OCI-LY3 (cell line): ENCODE measurements around the gene E2F1.

ENCODE experiments used
- H2AFZ ChIP-seq: fragments of 200-600, 300-600 bp; shearing (Covaris generic); 2 replicates; pipeline ENCODE4 v1.6.0; 2014; ENCODE audit warnings: antibody characterized with exemption, low read depth, low read length
- H3K27ac ChIP-seq: fragments of 200-600, 300-600 bp; sonication (generic); 2 replicates; pipeline ENCODE4 v1.5.1; 2014; ENCODE audit warnings: mild to moderate bottlenecking, low read length, moderate library complexity, mixed read lengths
- H3K27me3 ChIP-seq: fragments of 200-600, 300-600 bp; sonication (generic); 2 replicates; pipeline ENCODE4 v1.6.1; 2014; ENCODE audit warnings: low read depth, low read length, mixed read lengths
- H3K36me3 ChIP-seq: fragments of 200-600, 300-600 bp; sonication (generic); replicated peaks from 2 replicates; pipeline ENCODE3; 2014; ENCODE audit warnings: low read depth, low read length, mixed read lengths
- H3K4me1 ChIP-seq: fragments of 300-600, 200-600 bp; sonication (generic); 2 replicates; pipeline ENCODE4 v1.6.1; 2014; ENCODE audit warnings: low read length, mixed read lengths
- H3K4me2 ChIP-seq: fragments of 200-600, 300-600 bp; sonication (generic); 2 replicates; pipeline ENCODE4 v1.6.1; 2014; ENCODE audit warnings: low read length, mixed read lengths
- H3K4me3 ChIP-seq: fragments of 300-600, 200-600 bp; sonication (generic); 2 replicates; pipeline ENCODE4 v1.5.1; 2014; ENCODE audit warnings: antibody characterized with exemption, mild to moderate bottlenecking, low read length, moderate library complexity
- H3K79me2 ChIP-seq: fragments of 300-600, 200-600 bp; shearing (Covaris generic); 2 replicates; pipeline ENCODE4 v1.6.1; 2014; ENCODE audit warnings: mild to moderate bottlenecking, low read length, mixed read lengths
- H3K9ac ChIP-seq: fragments of 300-600, 200-600 bp; shearing (Covaris generic); 2 replicates; pipeline ENCODE4 v1.6.0; 2014; ENCODE audit warnings: mild to moderate bottlenecking, low read length, moderate library complexity
- H3K9me3 ChIP-seq: fragments of 200-600, 300-600 bp; shearing (Covaris generic); 2 replicates; pipeline ENCODE4 v1.6.1; 2014; ENCODE audit warnings: low read length, mixed read lengths; ENCODE audit not compliant: insufficient read depth
- H4K20me1 ChIP-seq: fragments of 200-600, 300-600 bp; sonication (generic); 2 replicates; pipeline ENCODE4 v1.6.1; 2016; ENCODE audit warnings: low read length, mixed read lengths; ENCODE audit not compliant: insufficient read depth
- CTCF ChIP-seq: fragments of 200-600, 300-600 bp; sonication (generic); IDR thresholded peaks from 2 replicates; pipeline ENCODE4 v1.5.1; 2014; ENCODE audit warnings: antibody characterized with exemption, low read length, low read depth
- EZH2phosphoT487 ChIP-seq: fragments of 200-600 bp; shearing (Covaris generic); IDR thresholded peaks from 2 replicates; pipeline ENCODE4 v1.6.1; 2018; ENCODE audit warnings: antibody characterized with exemption, mixed run types, low read depth

The E2F1 gene

GRCh38 chr20:33675136-33675959 is 10.8 kb downstream of the E2F1 start:
- Histone ChIP-seq H3K9ac (no peak overlapping the region), H3K36me3 (peaks cover 37% of the 10 kb centered on the region), H3K27me3 (no peaks in the 10 kb centered on the region), H3K4me2 (peak overlapping the region; percentile 67), H3K9me3 (no peaks in the 10 kb centered on the region), H3K4me3 (peak overlapping the region; percentile 77), H3K4me1 (peaks cover 16% of the 10 kb centered on the region), H3K79me2 (peaks cover 7% of the 10 kb centered on the region), H3K27ac (no peak overlapping the region), H2AFZ (no peak overlapping the region), H4K20me1 (peaks cover 52% of the 10 kb centered on the region)
- no peak for TF ChIP-seq EZH2phosphoT487
- no peak for TF ChIP-seq CTCF

DNA sequence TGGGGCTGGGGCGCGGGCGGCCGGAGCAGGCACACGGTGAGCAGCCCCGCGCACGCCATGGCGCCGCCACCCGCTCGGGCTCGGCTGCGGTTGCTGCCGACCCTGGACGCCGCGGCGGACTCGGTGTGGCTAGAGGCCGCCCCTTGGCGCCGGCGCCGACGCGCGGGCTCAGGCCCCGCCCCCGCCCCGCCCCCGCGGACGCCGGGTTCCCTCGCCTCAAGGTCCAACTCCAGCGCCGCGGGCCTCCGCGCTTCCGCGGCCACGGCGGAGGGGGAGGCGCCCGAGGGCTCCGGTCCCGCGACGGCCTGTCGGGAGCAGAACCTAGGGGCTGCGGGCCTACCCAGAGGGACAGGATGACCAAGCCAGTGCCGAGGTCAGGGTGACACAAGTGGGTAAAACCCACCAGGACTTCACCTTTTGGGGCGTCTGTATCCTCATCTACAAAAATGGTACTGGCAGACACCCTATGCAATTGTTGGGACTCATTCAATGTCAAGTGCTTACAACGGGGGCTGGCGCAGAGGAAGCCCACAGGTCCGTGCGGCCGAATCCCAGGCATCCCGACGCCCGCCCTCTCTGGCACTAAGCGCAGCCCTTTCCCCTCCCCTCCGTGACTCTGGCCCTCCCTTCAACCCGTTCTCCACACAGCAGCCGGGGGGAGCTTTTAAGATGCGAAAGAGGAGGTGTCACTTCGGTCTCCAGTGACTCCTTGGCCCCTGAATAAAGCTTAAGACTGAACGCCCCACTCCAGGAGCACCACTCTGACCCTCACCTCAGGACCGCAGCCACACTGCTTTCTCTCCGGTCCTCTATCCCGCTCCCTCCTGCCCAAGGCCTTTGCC is 11.7 kb downstream of the E2F1 start, which contains the start of gene NECAB3:
TSS of gene NECAB3 (minus strand) at position 135 of the 842 bp plus-strand sequence. CDS start at position 59, 76 bp downstream.
- no peaks in the 10 kb centered on the region for H3K79me2 ChIP-seq
- peaks cover 44% of the 10 kb centered on the region for H4K20me1 ChIP-seq
- no peak within 1 kb of the TSS for H3K27ac ChIP-seq
- no peak within 1 kb of the TSS for H2AFZ ChIP-seq
- H3K9me3 ChIP-seq = no peaks in the 10 kb centered on the region
- no peak for TF ChIP-seq CTCF
- no peak for TF ChIP-seq EZH2phosphoT487
- peak within 1 kb of the TSS; percentile 83 for H3K4me2 ChIP-seq
- H3K4me1 ChIP-seq = peaks cover 16% of the 10 kb centered on the region
- peaks cover 31% of the 10 kb centered on the region for H3K36me3 ChIP-seq
- H3K27me3 ChIP-seq = no peaks in the 10 kb centered on the region
- H3K4me3 ChIP-seq = peak within 1 kb of the TSS; percentile 77
- peak within 1 kb of the TSS; percentile 69 for H3K9ac ChIP-seq

DNA sequence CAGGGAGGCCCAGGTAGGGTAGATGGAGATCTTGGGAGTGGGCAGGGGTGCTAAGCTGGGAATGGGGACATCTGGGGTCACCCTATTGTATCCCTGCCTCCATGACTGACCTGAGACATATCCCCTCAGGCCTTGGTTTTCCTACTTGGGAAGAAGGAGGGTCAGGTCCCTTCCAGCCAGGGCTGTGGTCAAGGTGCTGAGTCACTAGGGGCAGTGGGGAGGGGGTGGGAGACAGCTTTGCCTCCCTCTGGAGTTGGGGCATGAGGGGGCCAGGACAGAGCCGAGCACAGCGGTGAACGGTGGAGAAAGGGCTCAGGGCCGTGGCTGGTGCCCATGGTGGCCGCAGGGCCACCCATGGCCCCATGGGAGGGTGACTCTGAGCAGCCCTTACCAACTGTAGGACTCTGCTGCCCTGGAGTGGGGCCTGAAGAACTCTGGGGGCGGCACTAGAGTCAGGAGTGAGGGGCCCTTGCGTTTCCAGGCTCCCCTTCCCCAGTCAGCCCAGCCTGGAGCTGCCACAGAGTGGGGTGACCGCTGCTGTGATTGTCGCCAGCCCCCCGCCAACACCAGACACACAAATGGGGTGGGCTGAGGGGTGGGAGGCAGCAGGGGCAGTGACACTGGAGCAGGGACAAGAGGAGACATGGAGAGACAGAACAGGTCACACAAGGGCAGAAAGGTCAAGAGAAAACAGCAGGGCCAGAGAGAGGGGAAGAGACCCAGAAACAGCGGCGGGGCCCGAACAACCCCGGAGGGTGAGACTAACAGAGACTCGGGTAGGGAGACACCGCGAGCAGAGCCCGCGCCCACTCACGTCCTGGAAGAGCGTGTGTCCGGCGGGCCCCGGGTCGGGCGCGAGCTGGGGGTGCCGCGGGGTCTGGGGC is 12.5 kb downstream of the E2F1 start:
- Histone ChIP-seq H2AFZ (no peak overlapping the region), H4K20me1 (peaks cover 35% of the 10 kb centered on the region), H3K9ac (peak overlapping the region; percentile 69), H3K27ac (no peak overlapping the region), H3K4me1 (peaks cover 16% of the 10 kb centered on the region), H3K4me2 (peak overlapping the region; percentile 83), H3K9me3 (no peaks in the 10 kb centered on the region), H3K79me2 (no peaks in the 10 kb centered on the region), H3K4me3 (peak overlapping the region; percentile 77), H3K36me3 (peaks cover 32% of the 10 kb centered on the region), H3K27me3 (no peaks in the 10 kb centered on the region)
- TF ChIP-seq EZH2phosphoT487 = no peak
- TF ChIP-seq CTCF = no peak
